Lower leg skin (tissue), 4 donors: ENCODE measurements around the gene GALNT2. TPM values are rescaled to one million over a fixed set of nuclear protein-coding genes. Genes with fewer than 3 reads are reported as not detected.

Experiments used
- DNase-seq, 2 donors: peaks; one replicate each; pipeline ENCODE4 v3.0.0-alpha.2; 2019; ENCODE audit warnings: low spot score in 2 of 2
- H3K4me3 ChIP-seq: fragments of 200-600 bp; sonication (generic); 2 replicates; pipeline ENCODE4 v1.5.1; 2017; ENCODE audit warnings: mild to moderate bottlenecking, low read depth; ENCODE audit not compliant: poor library complexity, severe bottlenecking
- CTCF ChIP-seq, 3 donors: fragments of 450-650 bp; IDR thresholded peaks; one replicate each; pipeline ENCODE4 v1.5.1; 2016; ENCODE audit warnings: antibody characterized with exemption in 3 of 3, mild to moderate bottlenecking in 3 of 3, moderate library complexity in 2 of 3
- POLR2A ChIP-seq, 2 donors: fragments of 450-650 bp; IDR thresholded peaks; one replicate each; pipeline ENCODE4 v1.6.1; 2016 to 2017; ENCODE audit warnings: antibody characterized with exemption in 2 of 2, mild to moderate bottlenecking in 1 of 2, moderate library complexity in 1 of 2
- WGBS, 2 donors: methylation state at CpG; one replicate each; pipeline ENCODE4 v1.1.5; 2018; 5-methylcytosine and 5-hydroxymethylcytosine counted together
- intact Hi-C: fragments of 100-400 bp; cut with DNase I; formaldehyde crosslinking; loops from one replicate; pipeline ENCODE4 v1.15.0; 2023; ENCODE audit warnings: low total_unique reads
- total RNA-seq, 4 donors: library from RNA; depleted of rRNA; stranded (reverse); fragments of >200 nt; gene quantifications; one replicate each; pipeline ENCODE4 v1.1.0, GENCODE V29; 2016

Gene GALNT2
- total RNA-seq, 4 donors from 2014 or later: 11.0 to 31.0 (median 20.2) TPM

- intact Hi-C loops: no loop called here
- H3K4me3 ChIP-seq: no peak overlapping the region
- WGBS, 2 donors: 80 to 88% methylated on average over 14 of the region's 14 CpGs
- no peak for TF ChIP-seq POLR2A (IDR thresholded peaks at IDR 0.05)
- TF ChIP-seq CTCF (IDR thresholded peaks at IDR 0.05): no peak
- DNase-seq: no peak
Observed at GRCh38 chr1:230288641-230289349, 221.8 kb downstream of the GALNT2 start.

- WGBS, 2 donors: 88 to 93% methylated on average over 5 of the region's 5 CpGs
- no peak for TF ChIP-seq CTCF (IDR thresholded peaks at IDR 0.05)
- TF ChIP-seq POLR2A (IDR thresholded peaks at IDR 0.05): no peak
- intact Hi-C loops: no loop called here
- no peak overlapping the region for H3K4me3 ChIP-seq
- DNase-seq: no peak
Observed at GRCh38 chr1:230289350-230289644, 222.3 kb downstream of the GALNT2 start.

GRCh38 chr1:230291731-230292620 is 224.9 kb downstream of the GALNT2 start:
- DNase-seq: no peak
- WGBS, 2 donors: 65 to 75% methylated on average over 27 to 28 of the region's 28 CpGs
- TF ChIP-seq CTCF (IDR thresholded peaks at IDR 0.05) (no peak), POLR2A (IDR thresholded peaks at IDR 0.05) (no peak)
- intact Hi-C loops: no loop called here
- no peak overlapping the region for H3K4me3 ChIP-seq

GRCh38 chr1:230292689-230293389 is 225.8 kb downstream of the GALNT2 start:
- no peak for TF ChIP-seq CTCF (IDR thresholded peaks at IDR 0.05)
- no peak for TF ChIP-seq POLR2A (IDR thresholded peaks at IDR 0.05)
- no peak for DNase-seq
- 40 to 46% methylated on average over 12 of the region's 12 CpGs for WGBS, 2 donors

GRCh38 chr1:230293390-230293700 is 226.3 kb downstream of the GALNT2 start:
- intact Hi-C loops: no loop called here
- H3K4me3 ChIP-seq: no peak overlapping the region
- TF ChIP-seq POLR2A (IDR thresholded peaks at IDR 0.05) (no peak), CTCF (IDR thresholded peaks at IDR 0.05) (no peak)
- no peak for DNase-seq
- 70 to 73% methylated on average over 7 of the region's 7 CpGs for WGBS, 2 donors

More at GRCh38 chr1:230292689-230293389, 225.8 kb downstream of the GALNT2 start:
- intact Hi-C loops: no loop called here
- no peak overlapping the region for H3K4me3 ChIP-seq
